Measurements from ENCODE around the gene CDK16. TPM values are rescaled to one million over a fixed set of nuclear protein-coding genes. Genes with fewer than 3 reads are reported as not detected.

The CDK16 gene
- total and polyA plus RNA-seq, 5 experiments from 2014 or later: 3.1 to 49.0 (median 13.6) TPM

Other genes with a start within 250 kb of the CDK16 start
- not detected for gene RGN, start 140.2 kb upstream of the CDK16 start, total RNA-seq
- gene RGN, start 140.2 kb upstream of the CDK16 start, polyA plus RNA-seq: not detected
- gene NDUFB11, start 74.0 kb upstream of the CDK16 start, total RNA-seq: 10 to 100 TPM; 50.6 to 50.8 TPM
- gene NDUFB11, start 74.0 kb upstream of the CDK16 start, polyA plus RNA-seq: 100 to 1,000 TPM; 171 to 185 (median 175) TPM
- 10 to 100 TPM; 52.3 to 55.0 TPM for gene RBM10, start 73.5 kb upstream of the CDK16 start, total RNA-seq
- gene RBM10, start 73.5 kb upstream of the CDK16 start, polyA plus RNA-seq: 10 to 100 TPM; 17.6 to 39.2 (median 27.9) TPM
- gene UBA1, start 24.9 kb upstream of the CDK16 start, total RNA-seq: 100 to 1,000 TPM; 122 to 125 TPM
- gene UBA1, start 24.9 kb upstream of the CDK16 start, polyA plus RNA-seq: 100 to 1,000 TPM; 156 to 176 (median 163) TPM
- 100 to 1,000 TPM; 191 to 195 TPM for gene USP11, start 14.3 kb downstream of the CDK16 start, total RNA-seq
- gene USP11, start 14.3 kb downstream of the CDK16 start, polyA plus RNA-seq: 100 to 1,000 TPM; 130 to 171 (median 137) TPM
- gene ZNF157, start 151.9 kb downstream of the CDK16 start, total RNA-seq: 1 to 10 TPM; 2.0 to 2.2 TPM
- under 1 TPM; 0.34 to 0.67 (median 0.61) TPM for gene ZNF157, start 151.9 kb downstream of the CDK16 start, polyA plus RNA-seq